Measurements from ENCODE around the gene MPP3.

Gene MPP3

DNA sequence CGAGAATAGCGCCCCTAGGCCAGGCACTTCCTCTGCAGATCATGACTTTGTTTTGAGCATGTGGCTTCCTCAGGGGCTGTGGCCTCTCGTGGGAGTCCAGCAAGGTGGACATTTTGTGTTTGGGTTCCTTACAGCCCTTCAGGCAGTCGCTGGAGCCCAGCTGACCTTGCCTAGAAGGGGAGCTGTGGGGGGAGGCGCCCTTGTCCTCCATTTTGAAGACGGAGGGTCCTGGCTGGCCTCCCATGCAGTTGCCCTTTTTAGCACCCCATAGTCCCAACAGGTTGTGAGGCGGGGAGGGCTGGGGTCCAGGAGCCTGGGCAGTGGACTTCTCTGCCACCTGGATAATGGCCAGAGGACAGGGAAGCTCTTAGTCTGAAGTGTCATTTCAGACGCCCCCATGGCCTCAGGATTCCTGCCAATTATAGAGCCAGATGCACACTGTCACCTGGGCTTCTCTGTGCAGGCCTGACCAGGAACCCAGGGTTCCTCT is 75.7 kb downstream of the MPP3 start:
- TF ChIP-seq CTCF (conservative IDR thresholded peaks at IDR 0.05): no peak

GRCh38 chr17:43756201-43756600 is 76.7 kb downstream of the MPP3 start:
- TF ChIP-seq CTCF (conservative IDR thresholded peaks at IDR 0.05): no peak
- no peak overlapping the region for H3K27ac ChIP-seq

More for the DNA sequence above, 75.7 kb downstream of the MPP3 start:
- H3K27ac ChIP-seq: no peak overlapping the region

- H3K27ac ChIP-seq: no peak overlapping the region
- TF ChIP-seq CTCF (conservative IDR thresholded peaks at IDR 0.05): 0 out of 2 replicates have a peak, but pooled peaks have one; percentile 13
These were observed 77.5 kb downstream of the MPP3 start for GRCh38 chr17:43755389-43755875.

DNA sequence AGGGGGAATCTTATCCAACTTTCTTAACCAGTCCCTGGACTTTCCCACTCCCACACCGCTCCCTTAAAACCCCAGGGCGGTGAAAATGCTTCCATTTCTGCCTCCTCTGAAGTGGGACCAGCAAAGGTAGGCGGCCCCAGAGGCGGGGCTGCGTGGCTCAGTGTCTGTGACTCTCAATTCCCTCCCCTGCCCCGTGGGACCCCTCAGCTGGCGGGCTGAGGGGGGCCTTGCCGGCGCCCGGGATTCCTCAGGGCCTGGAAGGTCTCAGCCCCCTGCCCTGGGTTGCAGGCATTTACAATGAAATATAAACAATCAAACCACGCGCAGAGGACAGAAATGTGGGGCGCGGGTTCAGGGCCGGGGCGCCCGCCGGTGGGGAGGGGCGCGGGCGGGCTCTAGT is 78.0 kb downstream of the MPP3 start:
- no peak for TF ChIP-seq CTCF (conservative IDR thresholded peaks at IDR 0.05)
- H3K27ac ChIP-seq: no peak overlapping the region

GRCh38 chr17:43753493-43754129 is 79.3 kb downstream of the MPP3 start:
- TF ChIP-seq CTCF (conservative IDR thresholded peaks at IDR 0.05): no peak
- no peak overlapping the region for H3K27ac ChIP-seq
